Stimulated activated CD4-positive, alpha-beta T cell treated with anti-CD3 and anti-CD28 coated beads, Interleukin-1b, Interleukin-23, amount 100 ng/mL, for 24 hours (primary cell): ENCODE measurements around the gene RASGRF1.

ENCODE experiments used
- DNase-seq, 4 experiments: peaks; one replicate each; pipeline ENCODE4 v3.0.0-alpha.2; 2020; ENCODE audit warnings: low read depth in 4 of 4, low spot score in 1 of 4

Gene RASGRF1

GRCh38 chr15:78959360-78959759 lies 131.2 kb downstream of the RASGRF1 start:
- no peak for DNase-seq

- no peak for DNase-seq
Measured at GRCh38 chr15:78957416-78958093, 133.0 kb downstream of the RASGRF1 start.

DNA sequence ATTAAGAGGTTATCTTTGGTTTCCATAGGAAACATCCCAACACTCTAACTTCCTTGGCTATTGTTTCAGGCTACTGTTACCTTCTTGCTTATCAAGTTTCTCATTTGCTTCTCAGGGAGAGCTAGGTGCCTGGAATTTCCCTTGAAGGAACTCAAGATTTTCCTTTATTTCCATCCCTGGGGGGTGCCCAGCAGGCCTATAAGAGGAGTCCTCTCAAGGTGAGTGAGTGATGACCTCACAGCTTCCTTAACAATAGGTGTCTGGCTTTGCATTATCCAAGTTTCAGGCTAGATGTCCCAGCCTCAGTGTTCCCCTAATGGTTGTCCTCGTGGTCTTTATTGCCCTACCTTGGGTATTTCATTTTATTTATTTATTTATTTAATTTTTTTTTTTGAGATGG lies 133.6 kb downstream of the RASGRF1 start:
- DNase-seq, result no peak

GRCh38 chr15:78955355-78955754 lies 135.2 kb downstream of the RASGRF1 start:
- no peak for DNase-seq

- no peak for DNase-seq
Measured at GRCh38 chr15:78951841-78952238, 138.7 kb downstream of the RASGRF1 start.

- DNase-seq, result no peak
Measured at GRCh38 chr15:78950902-78951840, 139.4 kb downstream of the RASGRF1 start.

- no peak for DNase-seq
Measured at GRCh38 chr15:78950343-78950742, 140.2 kb downstream of the RASGRF1 start.

DNA sequence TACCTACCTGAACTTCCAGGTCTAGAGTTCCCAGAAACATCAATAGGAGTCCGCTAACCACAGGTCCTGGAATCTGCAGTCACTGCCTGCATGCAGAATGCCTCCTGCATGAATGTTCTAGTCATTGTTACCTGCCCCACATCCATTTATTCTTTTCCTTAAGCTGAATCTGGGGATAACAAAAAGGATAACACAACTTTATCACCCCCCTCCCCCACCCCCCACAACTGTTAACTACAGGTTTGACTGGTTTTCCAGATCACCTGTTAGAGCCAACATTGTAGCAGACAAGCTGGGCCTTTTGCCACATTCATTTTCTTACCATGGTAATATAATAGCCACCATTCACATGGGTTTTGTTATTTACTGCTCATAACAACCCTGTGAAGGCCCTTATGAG lies 141.1 kb downstream of the RASGRF1 start:
- no peak for DNase-seq

GRCh38 chr15:78947506-78947905 lies 143.1 kb downstream of the RASGRF1 start:
- no peak for DNase-seq

GRCh38 chr15:78946493-78946892 lies 144.1 kb downstream of the RASGRF1 start:
- no peak for DNase-seq

GRCh38 chr15:78944669-78945407 lies 145.7 kb downstream of the RASGRF1 start, which contains the start of gene CTSH:
TSS of gene CTSH (minus strand) at chr15:78945046. CDS start at chr15:78944981, 65 bp downstream.
- peak; percentile 32 to 62 (median 56) for DNase-seq

- no peak for DNase-seq
Measured at GRCh38 chr15:78944202-78944625, 146.4 kb downstream of the RASGRF1 start.

- no peak for DNase-seq
Measured at GRCh38 chr15:78943692-78944091, 146.9 kb downstream of the RASGRF1 start.

DNA sequence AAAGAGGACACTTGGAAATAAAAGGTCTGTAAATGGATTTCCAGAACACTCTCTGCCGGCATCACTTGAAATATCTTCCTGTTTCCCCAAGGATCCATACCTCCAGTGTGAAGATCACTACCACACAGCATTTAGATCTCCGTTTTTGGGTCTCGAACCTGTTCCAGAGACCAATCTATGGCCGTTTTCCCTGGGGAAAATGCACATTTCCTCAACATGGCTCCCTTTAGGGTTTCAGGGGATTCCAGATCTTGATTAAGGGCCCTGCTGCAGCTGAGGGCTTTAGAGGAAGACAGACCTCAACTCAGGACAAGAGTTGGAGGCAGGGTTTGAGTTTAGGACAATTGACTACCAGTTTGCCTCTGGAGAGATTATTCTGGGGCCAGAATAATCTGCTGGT lies 147.8 kb downstream of the RASGRF1 start:
- DNase-seq, result no peak

DNA sequence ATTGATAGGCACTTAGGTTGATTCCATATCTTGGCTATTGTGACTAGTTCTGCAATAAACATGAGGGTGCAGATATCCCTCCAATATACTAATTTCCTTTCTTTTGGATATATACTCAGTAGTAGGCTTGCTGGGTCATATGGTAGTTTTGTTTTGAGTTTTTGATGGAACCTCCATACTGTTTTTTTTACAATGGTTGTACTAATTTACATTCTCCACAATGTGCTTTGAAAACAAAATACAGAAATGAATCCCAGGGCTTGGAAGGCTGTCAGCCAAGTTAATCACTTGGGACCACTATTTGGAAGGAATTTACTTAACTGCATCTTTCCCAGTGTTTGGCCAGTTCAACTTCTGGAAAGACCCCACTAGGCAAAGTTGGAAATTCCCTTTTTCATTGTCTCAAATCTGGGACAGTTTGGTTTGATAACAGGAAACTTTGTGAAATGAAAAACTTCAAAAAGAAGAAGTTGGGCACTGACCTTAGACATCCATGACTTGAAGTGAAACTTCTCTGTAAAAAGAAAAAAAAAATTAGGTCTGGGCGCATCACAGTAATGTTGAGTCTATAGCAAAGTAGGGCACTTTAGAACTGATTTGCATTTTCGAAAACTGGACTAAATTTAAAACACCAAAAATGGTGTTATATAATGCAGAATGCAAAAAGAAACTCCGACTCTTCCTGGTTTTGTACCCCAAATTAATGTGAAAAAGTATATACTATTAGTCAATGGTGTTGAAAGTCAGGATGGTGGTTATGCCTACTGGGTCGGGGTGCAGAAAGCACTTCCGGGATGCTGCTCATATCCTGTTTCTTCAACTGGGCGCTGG lies 151.7 kb downstream of the RASGRF1 start:
- no peak for DNase-seq

DNA sequence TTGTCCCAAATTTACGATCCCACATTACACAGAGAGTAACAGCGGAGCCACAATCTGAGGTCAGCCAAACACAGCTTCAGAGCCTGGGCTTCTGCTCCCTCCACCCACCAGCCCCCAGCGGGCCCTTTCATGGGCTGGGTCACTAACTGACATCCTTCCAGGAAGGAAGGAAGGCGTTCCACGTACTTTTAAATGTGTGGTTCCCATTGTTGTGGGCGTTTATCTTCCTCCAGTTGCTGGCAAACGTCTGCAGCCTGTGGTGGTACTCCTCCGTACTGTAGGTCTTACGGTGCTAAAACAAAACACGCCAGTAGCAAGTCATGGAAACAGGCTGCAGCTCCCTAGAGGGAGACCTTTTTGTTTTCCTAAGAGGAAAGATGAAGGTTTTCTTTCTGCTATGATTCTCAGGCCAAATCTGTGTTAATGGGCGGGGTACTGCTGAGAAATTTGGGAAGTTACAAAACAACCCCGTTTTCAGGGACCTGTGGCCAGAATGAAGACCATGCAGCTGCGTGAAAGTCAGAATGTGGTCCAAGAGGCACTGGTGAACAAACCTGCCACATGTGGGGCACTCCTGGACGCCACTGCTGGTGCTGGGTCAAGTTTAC lies 153.3 kb downstream of the RASGRF1 start:
- no peak for DNase-seq

DNA sequence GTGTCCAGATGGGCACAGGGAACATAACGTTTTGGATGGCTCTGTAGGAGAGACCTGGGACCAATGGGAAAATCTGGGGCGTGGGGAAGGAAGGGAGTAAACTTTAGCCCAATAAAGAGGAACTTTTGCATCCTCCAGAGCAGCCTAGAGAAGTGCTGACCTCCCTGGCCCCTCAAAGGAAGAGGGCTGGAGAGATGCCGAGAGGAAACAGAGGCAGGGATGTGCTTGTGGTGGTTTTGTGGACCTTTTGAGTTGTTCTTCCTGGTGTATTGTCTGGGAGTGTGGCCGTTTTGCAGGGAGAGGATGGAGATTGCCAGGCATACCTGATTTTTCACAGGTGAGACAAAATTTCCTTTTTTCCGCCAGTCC lies 155.9 kb downstream of the RASGRF1 start:
- DNase-seq, result no peak

DNA sequence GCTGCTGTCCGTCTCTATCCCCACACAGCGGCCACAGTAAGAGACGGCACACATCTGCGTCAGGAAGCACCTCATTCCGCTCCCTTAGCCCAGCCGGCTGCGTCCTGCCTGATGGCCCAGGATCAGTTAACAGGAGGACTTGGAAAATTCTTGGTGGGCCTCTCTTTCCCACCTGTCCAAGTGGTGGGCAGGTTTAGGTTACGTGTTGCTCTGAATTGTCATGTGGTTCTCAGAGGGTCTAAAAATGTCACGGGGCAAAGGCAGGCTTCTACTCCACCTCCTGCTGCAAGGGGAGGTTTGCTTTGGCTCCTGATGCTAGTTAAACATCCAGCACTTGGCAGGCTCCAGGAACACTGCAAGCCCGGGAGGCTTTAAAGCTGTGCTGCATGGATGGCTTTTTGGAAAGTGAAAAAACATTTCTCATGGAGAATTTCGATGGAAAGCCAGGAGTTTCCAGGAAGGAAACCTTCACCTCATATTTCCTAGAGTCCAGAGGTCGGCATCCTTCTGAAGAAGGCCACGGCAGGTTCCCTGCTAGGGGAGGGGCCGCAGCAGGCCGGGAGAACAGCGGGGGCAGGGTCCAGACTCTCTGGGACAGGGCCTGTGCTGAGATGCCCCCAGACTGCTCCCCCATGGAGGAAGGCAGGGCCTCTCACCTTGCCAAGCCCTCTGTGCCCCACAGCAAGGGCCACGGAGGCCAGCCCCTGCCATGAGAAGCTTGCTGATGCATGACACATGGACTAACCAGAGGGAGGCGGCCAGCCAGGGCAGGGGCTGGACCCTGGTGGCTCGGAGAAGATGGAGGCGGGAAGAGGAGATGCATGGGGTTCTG lies 156.5 kb downstream of the RASGRF1 start:
- DNase-seq, result no peak

GRCh38 chr15:78933187-78933822 lies 157.3 kb downstream of the RASGRF1 start:
- no peak for DNase-seq
